Islet of Langerhans (tissue), 1 donor: ENCODE measurements around the gene LTBP1.

ENCODE experiments used
- FAIRE-seq: peaks from one replicate; lab custom pipeline; 2011; peaks lifted over from hg19 to GRCh38; lab: Jason Lieb, UNC

The LTBP1 gene

GRCh38 chr2:33084433-33084832 is 137.7 kb downstream of the LTBP1 start:
- FAIRE-seq: no peak

GRCh38 chr2:33085646-33086045 is 138.9 kb downstream of the LTBP1 start:
- FAIRE-seq: no peak

- FAIRE-seq: no peak
These were observed 139.8 kb downstream of the LTBP1 start for GRCh38 chr2:33086400-33087015.

GRCh38 chr2:33090553-33091134 is 143.9 kb downstream of the LTBP1 start:
- no peak for FAIRE-seq

- no peak for FAIRE-seq
These were observed 144.9 kb downstream of the LTBP1 start for GRCh38 chr2:33091541-33092123.

- no peak for FAIRE-seq
These were observed 146.7 kb downstream of the LTBP1 start for GRCh38 chr2:33093283-33093993.

- FAIRE-seq: no peak
These were observed 147.6 kb downstream of the LTBP1 start for GRCh38 chr2:33094303-33094702.

- no peak for FAIRE-seq
These were observed 153.2 kb downstream of the LTBP1 start for GRCh38 chr2:33099989-33100388.

- FAIRE-seq: no peak
These were observed 154.2 kb downstream of the LTBP1 start for GRCh38 chr2:33100921-33101320.

- FAIRE-seq: no peak
These were observed 157.4 kb downstream of the LTBP1 start for GRCh38 chr2:33104052-33104623.

- no peak for FAIRE-seq
These were observed 158.0 kb downstream of the LTBP1 start for GRCh38 chr2:33104726-33105125.

- FAIRE-seq: no peak
These were observed 159.4 kb downstream of the LTBP1 start for GRCh38 chr2:33106115-33106514.

- no peak for FAIRE-seq
These were observed 161.1 kb downstream of the LTBP1 start for GRCh38 chr2:33107690-33108482.

- FAIRE-seq: no peak
These were observed 162.0 kb downstream of the LTBP1 start for GRCh38 chr2:33108483-33109443.

- no peak for FAIRE-seq
These were observed 163.7 kb downstream of the LTBP1 start for GRCh38 chr2:33110461-33110860.

GRCh38 chr2:33111002-33111446 is 164.3 kb downstream of the LTBP1 start:
- FAIRE-seq: no peak

GRCh38 chr2:33115196-33115595 is 168.4 kb downstream of the LTBP1 start:
- FAIRE-seq: no peak

- FAIRE-seq: no peak
These were observed 169.0 kb downstream of the LTBP1 start for GRCh38 chr2:33115728-33116127.

- no peak for FAIRE-seq
These were observed 170.0 kb downstream of the LTBP1 start for GRCh38 chr2:33116799-33117198.

GRCh38 chr2:33118651-33119050 is 171.9 kb downstream of the LTBP1 start:
- FAIRE-seq: no peak

- FAIRE-seq: no peak
These were observed 174.7 kb downstream of the LTBP1 start for GRCh38 chr2:33121416-33121815.
